Measurements from ENCODE around the gene PDE6G.
"Not testable (repeated sequence)": the region's sequence is repeated elsewhere in the genome, so short reads cannot be mapped to it uniquely, and the experiment has no call there.

PDE6G gene

DNA sequence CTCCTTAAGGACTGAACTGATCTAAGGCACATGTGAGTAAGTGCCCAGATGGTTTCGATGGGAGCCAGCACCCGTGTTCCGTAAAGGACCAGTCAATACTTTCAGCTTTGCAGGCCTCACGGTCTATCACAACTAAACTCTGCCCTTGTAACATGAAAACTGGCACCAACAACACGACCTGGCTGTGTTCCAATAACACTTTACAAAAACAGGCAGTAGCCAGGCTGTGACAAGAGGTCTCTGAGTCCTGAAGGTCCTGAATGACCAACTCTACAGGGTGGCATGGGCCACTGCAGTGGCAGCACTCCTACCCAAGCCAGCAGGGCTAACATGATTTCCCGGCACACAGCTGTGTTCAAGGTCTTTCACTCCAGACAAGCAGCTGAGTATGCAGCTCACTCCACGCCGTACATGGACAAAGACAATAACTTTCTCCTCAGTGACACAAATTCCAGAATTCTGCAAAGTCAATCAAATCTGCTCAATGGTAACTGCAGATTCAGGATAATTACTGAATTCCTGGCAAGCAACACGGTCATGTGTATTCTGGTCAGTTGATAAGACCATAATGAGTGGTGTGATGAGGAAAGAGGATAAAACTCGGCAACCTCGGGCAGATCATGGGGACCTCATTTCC lies 34.7 kb downstream of the PDE6G start:
- FAIRE-seq: no peak

DNA sequence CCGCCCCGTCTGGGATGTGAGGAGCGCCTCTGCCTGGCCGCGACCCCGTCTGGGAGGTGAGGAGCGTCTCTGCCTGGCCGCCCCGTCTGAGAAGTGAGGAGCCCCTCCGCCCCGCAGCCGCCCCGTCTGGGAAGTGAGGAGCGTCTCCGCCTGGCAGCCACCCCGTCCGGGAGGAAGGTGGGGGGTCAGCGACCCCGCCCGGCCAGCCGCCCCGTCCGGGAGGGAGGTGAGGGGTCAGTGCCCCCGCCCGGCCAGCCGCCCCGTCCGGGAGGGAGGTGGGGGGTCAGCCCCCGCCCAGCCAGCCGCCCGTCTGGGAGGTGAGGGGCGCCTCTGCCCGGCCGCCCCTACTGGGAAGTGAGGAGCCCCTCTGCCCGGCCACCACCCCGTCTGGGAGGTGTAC lies 38.0 kb downstream of the PDE6G start:
- FAIRE-seq: not testable (repeated sequence)

DNA sequence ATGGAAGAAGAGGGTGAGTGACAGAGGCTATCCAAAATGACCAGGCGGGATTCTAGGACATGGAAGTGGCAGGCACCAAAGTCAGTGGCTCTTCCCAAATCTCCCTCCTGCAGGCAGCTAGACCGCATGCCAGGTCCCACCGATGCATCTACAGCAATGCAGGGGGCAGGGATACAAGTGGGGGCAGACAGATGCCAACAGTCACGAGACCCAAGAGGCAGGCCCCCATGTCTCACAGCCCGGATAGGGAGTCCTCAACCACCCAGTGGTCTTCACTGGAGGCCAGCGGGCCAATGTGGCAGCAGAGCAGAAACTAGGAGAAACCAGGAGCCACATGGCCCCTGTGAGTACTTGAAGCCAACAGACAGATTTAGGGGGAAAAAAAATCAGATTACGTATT lies 39.5 kb downstream of the PDE6G start:
- FAIRE-seq: no peak

DNA sequence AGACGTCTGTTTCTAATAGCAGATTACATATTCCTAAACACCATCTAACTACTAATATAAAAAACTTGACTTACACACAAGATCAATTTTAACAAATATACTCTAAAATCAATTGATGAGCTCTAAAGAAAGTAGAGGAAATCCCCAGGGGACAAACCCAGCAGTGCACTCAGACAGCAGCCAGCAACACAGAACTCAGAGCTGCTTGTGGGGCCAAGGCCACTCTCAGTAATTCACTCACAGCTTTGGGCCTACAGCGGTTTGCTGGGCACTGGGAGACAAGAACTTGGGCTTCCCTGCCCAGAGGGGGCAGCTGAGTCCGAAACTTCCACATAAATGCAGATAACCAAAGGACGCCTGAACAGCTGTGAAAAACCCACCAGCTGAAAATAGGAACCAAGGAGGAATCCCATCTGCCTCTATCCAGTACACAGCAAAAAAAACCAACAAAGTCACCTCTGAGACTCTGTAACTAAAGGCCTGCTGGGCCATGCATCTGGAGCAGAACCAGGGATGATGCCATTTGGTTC lies 40.9 kb downstream of the PDE6G start:
- FAIRE-seq: no peak

DNA sequence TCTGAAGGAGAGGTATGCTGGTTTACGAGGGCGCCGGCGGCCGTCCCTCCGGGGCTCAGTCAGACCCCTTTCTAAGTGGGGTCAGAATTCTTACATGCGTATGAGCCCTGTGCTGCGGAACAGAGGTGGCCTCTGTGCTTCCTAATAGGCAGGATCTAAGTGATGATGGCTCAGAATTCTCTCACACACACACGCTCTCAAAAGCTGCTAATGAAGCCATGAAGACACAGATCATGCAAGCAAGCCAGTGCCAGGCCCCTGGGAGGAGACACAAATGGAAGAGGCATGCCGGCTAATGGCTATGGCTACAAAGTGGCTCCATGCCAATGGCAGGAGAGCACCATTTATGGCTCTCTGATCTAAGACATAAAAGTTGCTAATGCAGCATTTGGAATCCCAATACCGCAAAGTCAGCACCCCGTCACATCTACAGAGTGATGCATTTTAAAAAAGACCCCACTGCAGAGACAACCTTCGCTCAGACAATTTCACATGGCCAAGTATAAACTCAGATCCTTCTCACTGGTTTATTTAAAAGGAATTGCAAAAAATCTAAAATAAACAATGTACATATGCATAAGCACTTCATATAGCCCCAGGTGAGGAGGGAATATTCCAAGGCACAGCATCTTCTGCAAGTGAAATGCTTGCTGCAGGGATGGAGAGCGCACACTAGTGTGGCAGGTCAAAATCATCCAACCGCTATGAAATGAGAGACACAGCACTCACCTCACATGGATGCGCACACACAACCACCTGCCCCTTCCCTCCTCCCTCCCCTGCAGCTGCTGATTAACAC lies 44.0 kb downstream of the PDE6G start:
- no peak for FAIRE-seq

DNA sequence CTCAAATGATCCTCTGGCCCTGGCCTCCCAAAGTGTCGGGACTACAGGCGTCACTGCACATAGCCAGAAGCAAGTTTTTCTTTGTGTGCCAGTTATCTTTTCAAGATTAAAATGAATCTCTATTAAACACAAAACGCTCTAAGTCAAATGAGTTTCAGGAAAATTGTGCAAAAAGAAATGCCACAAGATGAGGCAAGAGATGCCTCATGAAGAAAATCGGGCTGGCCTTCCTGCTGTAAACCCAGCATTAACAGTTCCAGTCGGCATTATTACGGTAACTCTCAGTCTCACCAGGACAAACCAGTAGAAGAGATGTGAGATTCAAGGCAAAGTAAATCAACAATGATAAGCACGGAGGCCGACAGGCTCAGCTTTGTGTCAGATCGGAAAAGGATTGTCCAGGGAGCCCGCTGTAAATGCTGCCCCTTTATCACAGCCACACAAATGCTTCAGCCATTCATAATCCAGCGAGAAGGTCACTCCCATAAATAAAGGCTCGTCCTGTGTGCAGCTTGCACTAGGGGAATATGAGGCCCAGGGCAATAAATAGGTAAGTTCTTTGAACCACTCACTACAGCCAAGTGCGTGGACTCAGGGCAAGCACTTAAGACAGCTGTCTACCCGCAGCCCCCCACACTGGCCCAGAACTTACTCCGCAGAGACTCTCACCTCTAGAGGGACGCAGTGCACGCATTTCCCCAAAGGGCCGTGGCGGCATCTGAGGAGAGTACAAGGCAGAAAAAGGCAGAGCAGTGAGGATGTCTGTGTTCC lies 46.6 kb downstream of the PDE6G start:
- no peak for FAIRE-seq

DNA sequence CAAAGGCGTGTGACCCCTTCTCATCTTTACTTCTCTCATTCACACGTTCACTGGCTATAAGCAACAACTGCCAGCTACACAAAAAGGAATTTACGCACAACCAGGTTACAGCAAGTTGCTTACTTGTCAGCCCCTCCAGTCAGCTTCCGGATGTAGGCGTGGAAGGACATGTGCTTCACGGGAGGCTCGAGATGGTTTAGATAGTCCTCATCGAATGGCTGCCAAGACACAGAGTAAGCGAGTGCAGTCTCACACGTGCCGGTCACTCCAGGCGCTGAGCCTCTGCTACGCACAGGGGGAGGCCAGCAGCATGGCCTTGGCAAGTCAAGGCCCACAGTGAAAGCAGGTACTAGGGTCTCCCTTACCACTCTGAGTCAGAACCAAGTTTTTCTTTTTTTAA lies 47.7 kb downstream of the PDE6G start:
- no peak for FAIRE-seq

DNA sequence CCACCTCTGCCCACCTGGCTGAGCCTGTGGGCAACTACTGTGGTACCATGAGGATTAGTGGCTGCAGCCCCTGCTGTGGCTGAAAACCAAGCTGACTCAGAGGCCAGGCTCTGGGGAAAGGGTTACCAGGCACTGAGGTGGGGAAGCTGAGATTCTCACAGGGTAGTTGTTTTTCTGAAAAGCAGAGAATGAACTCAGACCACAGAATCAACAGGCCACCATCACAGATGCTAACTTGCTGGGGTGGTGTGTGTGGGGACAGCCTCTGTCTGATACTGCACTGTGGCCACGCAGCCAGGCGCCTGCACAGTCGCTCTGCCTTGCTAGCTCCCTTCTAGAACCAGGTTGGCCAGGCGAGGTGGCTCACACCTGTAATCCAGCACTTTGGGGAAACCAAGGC lies 48.3 kb downstream of the PDE6G start:
- FAIRE-seq: no peak

DNA sequence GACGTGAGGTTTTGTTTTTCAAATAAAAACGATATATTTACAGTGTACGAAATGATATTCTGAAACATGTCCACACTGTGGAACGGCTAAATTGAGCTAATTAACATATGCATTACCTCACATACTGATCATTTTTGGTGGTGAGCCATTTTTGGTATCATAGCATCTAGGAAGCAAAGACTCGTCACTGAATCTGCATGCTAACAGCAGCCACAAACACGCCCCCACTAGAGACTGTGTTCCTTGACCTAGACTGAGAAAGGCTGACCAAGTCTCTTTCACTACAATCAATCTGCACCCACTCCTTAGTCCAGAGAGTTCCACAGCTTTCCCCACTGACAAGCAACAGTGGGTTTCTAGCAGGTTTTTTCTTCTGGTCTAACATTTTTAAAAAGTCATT lies 48.9 kb downstream of the PDE6G start:
- no peak for FAIRE-seq

DNA sequence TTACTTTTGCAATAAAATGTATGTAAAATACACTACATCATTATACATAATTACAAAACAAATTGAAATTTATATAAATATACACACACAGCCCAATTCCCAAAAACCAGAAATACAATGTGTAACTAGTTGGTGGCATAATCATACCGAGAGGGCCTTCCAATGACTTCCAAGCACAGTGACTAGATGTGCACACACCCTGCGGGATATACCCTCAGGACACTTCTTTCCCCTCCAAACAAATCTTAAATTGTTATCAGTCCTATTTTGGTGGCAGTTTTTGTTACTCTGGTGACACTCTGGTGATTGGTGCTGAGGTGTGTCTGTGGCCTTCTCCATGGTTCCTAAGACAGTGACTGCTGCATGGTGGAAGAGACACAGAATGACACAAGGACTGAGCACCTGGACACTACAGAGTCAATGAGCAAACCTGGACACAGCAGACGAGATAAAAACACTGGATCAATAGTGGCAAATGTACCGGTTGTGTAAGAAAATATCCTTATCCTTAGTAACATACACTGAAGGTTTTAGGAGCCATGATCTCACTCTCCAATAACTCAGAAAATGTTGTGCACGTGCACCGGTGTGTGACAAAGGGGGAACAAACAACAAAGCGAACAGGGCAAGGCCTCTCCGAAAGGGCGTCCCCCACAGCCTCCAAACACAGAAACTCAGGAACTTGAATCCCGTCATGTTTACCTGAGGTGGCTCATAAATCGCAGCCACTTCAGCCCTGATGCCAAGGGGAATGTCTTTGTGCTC lies 52.3 kb downstream of the PDE6G start:
- no peak for FAIRE-seq

DNA sequence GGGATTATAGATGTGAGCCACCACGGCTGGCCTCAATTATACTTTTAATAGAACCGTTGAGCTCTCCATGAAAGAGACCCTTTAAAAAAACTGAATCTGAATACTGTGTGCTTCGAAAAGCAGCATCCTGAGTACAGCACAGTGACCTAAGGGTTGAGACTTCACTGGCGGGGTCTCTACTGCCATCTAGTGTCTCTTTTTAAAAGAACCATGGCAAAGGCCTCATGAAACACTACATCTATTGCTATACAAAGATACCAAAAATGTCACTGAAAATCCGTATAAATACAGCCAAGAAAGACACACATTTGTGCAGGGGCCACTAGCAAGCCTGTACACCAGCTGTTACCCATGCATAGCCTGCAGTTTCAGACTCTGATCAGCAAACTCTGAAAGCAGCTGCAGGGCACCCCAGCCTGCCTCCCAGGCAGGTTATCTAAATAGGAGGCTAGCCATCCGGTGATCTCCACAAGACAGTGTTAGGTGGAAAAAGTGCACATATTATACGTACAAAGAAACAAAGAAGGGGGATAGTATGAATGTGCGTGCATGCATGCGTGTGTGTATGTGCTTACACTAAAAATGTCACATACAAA lies 54.7 kb downstream of the PDE6G start:
- FAIRE-seq: peak; percentile 83

Measured in A204.1 (cell line).